Esophagus squamous epithelium (tissue), 5 donors: ENCODE data around the gene ZNF789. TPM values are rescaled to one million over a fixed set of nuclear protein-coding genes. Genes with fewer than 3 reads are reported as not detected.
A peak's percentile ranks its signal among the peaks of the same experiment; 100 is the strongest.

Source experiments
- DNase-seq: peaks from one replicate; lab custom pipeline; 2025; lab: John Stamatoyannopoulos, UW
- H3K27ac ChIP-seq, 4 donors: fragments of 200-600 bp; sonication (generic); one replicate each; pipeline ENCODE4 v1.5.1; 2016 to 2019; ENCODE audit warnings: mild to moderate bottlenecking in 1 of 4
- H3K27me3 ChIP-seq, 4 donors: fragments of 200-600 bp; sonication (generic); 1 replicate in 3 of 4; 2 replicates in 1 of 4; pipeline versions ENCODE4 v1.5.1 to v1.6.0; 2017 to 2021; ENCODE audit warnings: antibody characterized with exemption in 1 of 4
- H3K36me3 ChIP-seq, 3 donors: fragments of 200-600 bp; sonication (generic); one replicate each; pipeline ENCODE4 v1.5.1; 2016 to 2019
- H3K4me1 ChIP-seq, 3 donors: fragments of 200-600 bp; sonication (generic); one replicate each; pipeline ENCODE4 v1.5.1; 2017 to 2019
- H3K4me3 ChIP-seq, 4 donors: fragments of 200-600 bp; sonication (generic); 1 replicate in 3 of 4; 2 replicates in 1 of 4; pipeline ENCODE4 v1.5.1; 2016 to 2019; ENCODE audit warnings: mild to moderate bottlenecking in 2 of 4, moderate library complexity in 1 of 4
- H3K9me3 ChIP-seq, 3 donors: fragments of 200-600 bp; sonication (generic); one replicate each; pipeline ENCODE4 v1.5.1; 2016 to 2019
- POLR2A ChIP-seq, 4 donors: fragments of 450-650 bp; IDR thresholded peaks; one replicate each; pipeline ENCODE4 v1.6.1; 2017; ENCODE audit warnings: antibody characterized with exemption in 4 of 4, mild to moderate bottlenecking in 4 of 4, moderate library complexity in 3 of 4
- WGBS, 2 donors: methylation state at CpG; one replicate each; pipeline ENCODE4 v1.1.5; 2018; 5-methylcytosine and 5-hydroxymethylcytosine counted together
- intact Hi-C: fragments of 100-400 bp; cut with DNase I; formaldehyde crosslinking; loops from one replicate; pipeline ENCODE4 v1.15.0; 2022
- total RNA-seq, 4 donors: library from RNA; depleted of rRNA; stranded (reverse); fragments of >200 nt; gene quantifications; one replicate each; pipeline ENCODE4 v1.1.0, GENCODE V29; 2016
- TF ChIP-seq, protein P1 (sequence below), 6 experiments: fragments of 450-650 bp in 4 of 6; fragments of 200-600 bp in 2 of 6; sonication (generic) in 2 of 6; IDR thresholded peaks; one replicate each; pipeline ENCODE4 v1.5.1; 2016 to 2019; ENCODE audit warnings: antibody characterized with exemption in 6 of 6, mild to moderate bottlenecking in 4 of 6, moderate library complexity in 4 of 6
- donor health status: DM: yes; HTN: yes; CAD: no.

Gene ZNF789
- total RNA-seq, 4 donors from 2014 or later = 2.5 to 8.6 (median 5.3) TPM

DNA sequence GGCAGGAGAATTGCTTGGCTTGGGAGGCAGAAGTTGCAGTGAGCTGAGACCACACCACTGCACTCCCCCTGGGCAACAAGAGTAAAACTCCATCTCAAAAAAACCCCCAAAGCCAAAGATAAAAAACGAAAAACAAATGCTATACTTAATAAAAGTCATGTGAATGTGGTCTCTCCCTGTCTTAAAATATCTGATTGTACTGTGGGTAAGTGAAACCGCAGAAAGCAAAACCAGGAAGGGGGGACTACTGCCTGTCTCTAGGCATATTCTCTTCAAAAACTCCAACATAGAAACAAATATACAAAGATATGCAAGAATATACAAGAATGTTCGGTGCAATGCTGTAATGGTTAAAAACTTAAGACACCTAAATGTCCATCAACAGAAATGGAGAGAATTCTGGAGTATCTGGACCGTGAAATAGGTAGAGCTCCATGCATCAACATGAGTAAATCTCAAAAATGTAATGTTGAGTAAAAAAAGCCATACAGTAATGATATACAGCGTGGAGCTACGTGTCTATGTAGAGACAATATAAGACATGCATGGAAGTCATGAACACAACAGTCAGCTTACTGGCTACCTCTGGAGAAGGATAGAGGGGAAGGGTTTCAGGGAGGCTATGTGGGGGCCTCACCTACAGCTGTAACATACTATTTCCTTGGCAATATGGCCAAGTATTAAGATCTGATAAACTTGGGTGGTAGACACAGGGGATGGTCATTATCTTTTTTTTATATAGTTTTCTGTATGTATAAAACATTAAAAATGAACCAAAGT, 25.3 kb downstream of the ZNF789 start:
- DNase-seq = no peak
- H3K4me3 ChIP-seq = peak overlapping the region; percentile 73 to 86 (median 80)
- peak overlapping the region in 2 of 4 donors; percentile 98 to 100 for H3K27ac ChIP-seq
- TF ChIP-seq, protein P1, sequence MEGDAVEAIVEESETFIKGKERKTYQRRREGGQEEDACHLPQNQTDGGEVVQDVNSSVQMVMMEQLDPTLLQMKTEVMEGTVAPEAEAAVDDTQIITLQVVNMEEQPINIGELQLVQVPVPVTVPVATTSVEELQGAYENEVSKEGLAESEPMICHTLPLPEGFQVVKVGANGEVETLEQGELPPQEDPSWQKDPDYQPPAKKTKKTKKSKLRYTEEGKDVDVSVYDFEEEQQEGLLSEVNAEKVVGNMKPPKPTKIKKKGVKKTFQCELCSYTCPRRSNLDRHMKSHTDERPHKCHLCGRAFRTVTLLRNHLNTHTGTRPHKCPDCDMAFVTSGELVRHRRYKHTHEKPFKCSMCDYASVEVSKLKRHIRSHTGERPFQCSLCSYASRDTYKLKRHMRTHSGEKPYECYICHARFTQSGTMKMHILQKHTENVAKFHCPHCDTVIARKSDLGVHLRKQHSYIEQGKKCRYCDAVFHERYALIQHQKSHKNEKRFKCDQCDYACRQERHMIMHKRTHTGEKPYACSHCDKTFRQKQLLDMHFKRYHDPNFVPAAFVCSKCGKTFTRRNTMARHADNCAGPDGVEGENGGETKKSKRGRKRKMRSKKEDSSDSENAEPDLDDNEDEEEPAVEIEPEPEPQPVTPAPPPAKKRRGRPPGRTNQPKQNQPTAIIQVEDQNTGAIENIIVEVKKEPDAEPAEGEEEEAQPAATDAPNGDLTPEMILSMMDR (IDR thresholded peaks at IDR 0.05) = no peak
- TF ChIP-seq POLR2A (IDR thresholded peaks at IDR 0.05) = no peak
- peaks cover 20 to 34% (median 26%) of the 10 kb centered on the region in 3 donors for H3K4me1 ChIP-seq
- intact Hi-C loops = no loop called here
- WGBS, 2 donors = 56 to 63% methylated on average over 6 of the region's 6 CpGs
- H3K9me3 ChIP-seq = peaks cover 0 to 28% (median 21%) of the 10 kb centered on the region in 3 donors
- peaks cover 24 to 58% (median 24%) of the 10 kb centered on the region in 3 donors for H3K36me3 ChIP-seq
- H3K27me3 ChIP-seq = no peaks in the 10 kb centered on the region

DNA sequence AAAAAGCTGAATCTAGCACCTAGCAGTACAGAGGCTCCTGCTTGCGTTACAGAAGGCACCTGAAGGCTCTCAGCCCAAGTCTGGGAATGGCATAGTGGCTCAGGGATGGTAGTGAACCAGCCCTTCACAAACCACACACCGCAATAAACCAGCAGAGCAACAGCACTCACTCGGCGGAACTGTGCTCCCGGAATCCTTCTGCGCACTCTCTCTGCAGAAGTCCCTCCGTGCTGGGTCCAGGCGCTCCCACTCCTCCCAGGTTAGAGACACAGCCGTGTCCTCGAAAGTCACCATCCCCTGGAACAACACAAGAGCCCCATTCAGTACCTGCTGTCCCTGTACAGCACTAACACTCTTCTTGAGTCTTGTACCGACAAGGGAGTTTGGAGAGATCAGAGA, 25.9 kb downstream of the ZNF789 start:
- no peaks in the 10 kb centered on the region for H3K27me3 ChIP-seq
- peaks cover 0 to 22% (median 15%) of the 10 kb centered on the region in 3 donors for H3K9me3 ChIP-seq
- peaks cover 20 to 34% (median 26%) of the 10 kb centered on the region in 3 donors for H3K4me1 ChIP-seq
- TF ChIP-seq, protein P1 (IDR thresholded peaks at IDR 0.05) = no peak
- TF ChIP-seq POLR2A (IDR thresholded peaks at IDR 0.05) = no peak
- peak overlapping the region; percentile 73 to 86 (median 80) for H3K4me3 ChIP-seq
- no peak for DNase-seq
- H3K36me3 ChIP-seq = peaks cover 18 to 52% (median 22%) of the 10 kb centered on the region in 3 donors
- H3K27ac ChIP-seq = peak overlapping the region in 2 of 4 donors; percentile 98 to 100
- WGBS, 2 donors = 62 to 69% methylated on average over 11 of the region's 11 CpGs
- intact Hi-C loops = no loop called here

DNA sequence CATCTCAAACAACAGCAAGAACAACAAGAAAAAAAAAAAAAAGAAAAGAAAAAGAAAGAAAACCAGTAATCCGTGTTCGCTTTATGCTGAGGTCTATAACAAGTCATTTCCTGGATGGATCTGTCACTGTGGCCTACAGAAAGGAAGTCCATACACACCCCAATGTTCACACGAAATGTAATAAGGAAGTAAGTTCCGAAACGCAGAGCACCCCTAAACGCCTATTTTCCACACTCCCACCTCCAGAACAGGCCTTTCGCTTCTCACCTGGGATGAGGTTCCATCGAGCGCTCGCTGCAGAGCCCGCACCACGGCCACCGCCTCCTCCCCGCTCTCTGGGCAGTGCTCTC, 26.7 kb downstream of the ZNF789 start:
- WGBS, 2 donors = 0 to 2% methylated on average over 6 to 14 of the region's 14 CpGs
- Histone ChIP-seq H3K4me1 (peaks cover 20 to 41% (median 26%) of the 10 kb centered on the region in 3 donors), H3K4me3 (peak overlapping the region; percentile 73 to 86 (median 80)), H3K27me3 (no peaks in the 10 kb centered on the region), H3K36me3 (peaks cover 12 to 44% (median 14%) of the 10 kb centered on the region in 3 donors), H3K27ac (peak overlapping the region; percentile 92 to 100 (median 98)), H3K9me3 (peaks cover 0 to 14% (median 7%) of the 10 kb centered on the region in 3 donors)
- TF ChIP-seq POLR2A (IDR thresholded peaks at IDR 0.05) = no peak
- TF ChIP-seq, protein P1 (IDR thresholded peaks at IDR 0.05) = no peak
- DNase-seq = no peak
- intact Hi-C loops = no loop called here

DNA sequence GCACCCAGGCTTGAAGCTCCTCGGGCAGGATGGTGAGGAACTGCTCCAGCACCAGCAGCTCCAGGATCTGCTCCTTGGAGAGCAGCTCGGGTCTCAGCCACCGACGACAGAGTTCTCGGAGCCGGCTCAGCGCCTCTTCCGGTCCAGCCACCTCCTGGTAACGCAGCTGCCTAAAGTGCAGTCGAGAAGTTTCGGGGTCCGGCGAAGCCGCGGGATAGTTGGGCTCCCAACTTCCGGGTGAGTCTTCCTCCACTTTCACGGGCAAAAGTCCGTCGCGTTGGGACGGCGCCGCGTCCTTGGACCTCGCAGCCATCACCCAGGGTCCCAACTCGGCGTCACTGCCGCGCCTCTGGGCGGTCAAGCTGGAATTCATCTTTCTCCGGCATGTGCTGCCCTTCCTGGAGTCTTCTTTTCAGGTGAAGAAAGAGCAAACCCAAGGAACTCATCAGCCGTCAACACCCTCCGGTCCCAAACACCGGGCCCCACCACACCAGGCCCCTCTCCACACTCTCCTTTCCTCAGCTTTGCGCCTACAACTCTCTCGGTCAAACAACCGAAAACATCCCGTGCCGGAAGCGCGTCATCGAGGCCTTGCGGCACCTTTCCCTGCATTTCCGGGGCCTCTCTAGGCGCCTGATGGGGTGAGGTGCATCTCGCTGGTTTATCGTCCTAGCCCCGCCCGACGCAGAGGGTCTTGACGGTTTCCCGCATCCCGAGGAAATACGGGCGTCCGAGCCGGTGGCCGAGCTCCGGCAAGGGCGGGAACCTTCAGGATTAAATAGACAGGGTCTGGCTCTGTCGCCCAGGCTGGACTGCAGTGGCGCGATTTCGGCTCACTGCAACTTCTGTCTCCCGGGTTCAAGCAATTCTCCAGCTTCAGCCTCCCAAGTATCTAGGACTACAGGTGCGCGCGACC, 27.3 kb downstream of the ZNF789 start, which contains the start of gene ZNF394:
Gene ZNF394 (minus strand): TSS at position 561 of the 916 bp plus-strand sequence. CDS start 188 bp downstream, at position 373.
- H3K27me3 ChIP-seq = no peaks in the 10 kb centered on the region
- DNase-seq = peak; percentile 70
- H3K9me3 ChIP-seq = peaks cover 0 to 7% (median under 1%) of the 10 kb centered on the region in 3 donors
- TF ChIP-seq POLR2A (IDR thresholded peaks at IDR 0.05) = peak in 3 of 4 donors; percentile 55 to 80 (median 74)
- TF ChIP-seq, protein P1 (IDR thresholded peaks at IDR 0.05) = peak in 1 of 6 experiments; percentile 8
- H3K36me3 ChIP-seq = peaks cover 6 to 38% (median 11%) of the 10 kb centered on the region in 3 donors
- peak within 1 kb of the TSS; percentile 92 to 100 (median 98) for H3K27ac ChIP-seq
- WGBS, 2 donors = 2% methylated on average over 26 to 33 of the region's 68 CpGs
- intact Hi-C loops = no loop called here
- peaks cover 20 to 41% (median 26%) of the 10 kb centered on the region in 3 donors for H3K4me1 ChIP-seq
- H3K4me3 ChIP-seq = peak within 1 kb of the TSS; percentile 73 to 86 (median 80)
